Measurements from ENCODE around the gene PCED1B.

Gene PCED1B

GRCh38 chr12:47029903-47030302 lies 49.5 kb upstream of the PCED1B start:
- ChIA-PET CTCF (no interaction called here), POLR2A (no interaction called here)
- H3K9me3 ChIP-seq (ENCODE audit: control insufficient read depth, insufficient read depth, low read depth, low read length) = no peaks in the 10 kb centered on the region
- H3K4me1 ChIP-seq (ENCODE audit: control insufficient read depth, insufficient read depth, low read length) = no peaks in the 10 kb centered on the region
- H3K4me3 ChIP-seq (ENCODE audit: low read depth, low read length) = no peak overlapping the region
- no peak overlapping the region for H3K27ac ChIP-seq (ENCODE audit: extremely low read depth, low read depth, low read length)
- no peak for TF ChIP-seq ZNF707 (tag by site-specific recombination; IDR thresholded peaks at IDR 0.05)
- TF ChIP-seq SP7 (tag by site-specific recombination; IDR thresholded peaks at IDR 0.05) = no peak
- no peak for TF ChIP-seq ZNF2 (tag by site-specific recombination; IDR thresholded peaks at IDR 0.05)
- no peak for TF ChIP-seq IKZF3 (tag by site-specific recombination; IDR thresholded peaks at IDR 0.05)
- TF ChIP-seq ZNF48 (tag by site-specific recombination; IDR thresholded peaks at IDR 0.05) = no peak
- TF ChIP-seq KLF7 (tag by site-specific recombination; IDR thresholded peaks at IDR 0.05; ENCODE audit: borderline replicate concordance) = no peak
- no peak for TF ChIP-seq ZNF423 (tag by site-specific recombination; IDR thresholded peaks at IDR 0.05)
- no peak for TF ChIP-seq ZNF366 (tag by site-specific recombination; conservative IDR thresholded peaks at IDR 0.05)
- H3K36me3 ChIP-seq (ENCODE audit: control insufficient read depth in 2 of 2, insufficient read depth in 1 of 2, low read length in 2 of 2) = no peaks in the 10 kb centered on the region

DNA sequence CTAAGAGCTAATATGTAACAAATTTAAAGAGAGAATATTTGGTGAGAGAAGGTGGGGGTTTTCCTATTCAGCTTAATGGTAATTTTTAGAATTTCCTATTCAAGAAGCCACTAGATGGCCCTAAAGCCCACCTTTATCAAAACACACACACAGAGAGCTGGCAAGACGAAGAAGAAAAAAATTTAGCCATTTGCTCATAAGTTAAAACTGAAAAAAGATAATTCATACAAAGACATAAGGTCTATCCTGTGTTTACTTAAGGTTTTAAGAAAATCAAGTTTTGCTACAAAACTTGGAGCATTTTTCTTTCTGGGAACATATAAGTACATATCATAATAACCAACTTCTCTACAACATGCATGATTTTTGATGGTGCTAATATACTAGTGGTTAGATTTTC lies 46.8 kb upstream of the PCED1B start:
- CTCF ChIA-PET = interaction anchor here (0.6 to 3.7 kb wide), 44 partner anchors 9 to 1884 kb away, joined by 3 to 28 read pairs (median 4); no protein-coding TSS in a partner anchor
- no peak overlapping the region for H3K27ac ChIP-seq (ENCODE audit: extremely low read depth, low read depth, low read length)
- H3K4me1 ChIP-seq (ENCODE audit: control insufficient read depth, insufficient read depth, low read length) = no peaks in the 10 kb centered on the region
- TF ChIP-seq, protein P1, sequence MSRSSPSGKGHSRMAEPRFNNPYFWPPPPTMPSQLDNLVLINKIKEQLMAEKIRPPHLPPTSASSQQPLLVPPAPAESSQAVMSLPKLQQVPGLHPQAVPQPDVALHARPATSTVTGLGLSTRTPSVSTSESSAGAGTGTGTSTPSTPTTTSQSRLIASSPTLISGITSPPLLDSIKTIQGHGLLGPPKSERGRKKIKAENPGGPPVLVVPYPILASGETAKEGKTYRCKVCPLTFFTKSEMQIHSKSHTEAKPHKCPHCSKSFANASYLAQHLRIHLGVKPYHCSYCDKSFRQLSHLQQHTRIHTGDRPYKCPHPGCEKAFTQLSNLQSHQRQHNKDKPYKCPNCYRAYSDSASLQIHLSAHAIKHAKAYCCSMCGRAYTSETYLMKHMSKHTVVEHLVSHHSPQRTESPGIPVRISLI (tag by site-specific recombination; IDR thresholded peaks at IDR 0.05) = peak; percentile 77
- TF ChIP-seq ZSCAN16 (tag by site-specific recombination; IDR thresholded peaks at IDR 0.05) (no peak), ZNF654 (tag by site-specific recombination; IDR thresholded peaks at IDR 0.05; ENCODE audit: low read depth) (peak; percentile 83), GLIS1 (tag by site-specific recombination; IDR thresholded peaks at IDR 0.05) (no peak)
- TF ChIP-seq, protein P2, sequence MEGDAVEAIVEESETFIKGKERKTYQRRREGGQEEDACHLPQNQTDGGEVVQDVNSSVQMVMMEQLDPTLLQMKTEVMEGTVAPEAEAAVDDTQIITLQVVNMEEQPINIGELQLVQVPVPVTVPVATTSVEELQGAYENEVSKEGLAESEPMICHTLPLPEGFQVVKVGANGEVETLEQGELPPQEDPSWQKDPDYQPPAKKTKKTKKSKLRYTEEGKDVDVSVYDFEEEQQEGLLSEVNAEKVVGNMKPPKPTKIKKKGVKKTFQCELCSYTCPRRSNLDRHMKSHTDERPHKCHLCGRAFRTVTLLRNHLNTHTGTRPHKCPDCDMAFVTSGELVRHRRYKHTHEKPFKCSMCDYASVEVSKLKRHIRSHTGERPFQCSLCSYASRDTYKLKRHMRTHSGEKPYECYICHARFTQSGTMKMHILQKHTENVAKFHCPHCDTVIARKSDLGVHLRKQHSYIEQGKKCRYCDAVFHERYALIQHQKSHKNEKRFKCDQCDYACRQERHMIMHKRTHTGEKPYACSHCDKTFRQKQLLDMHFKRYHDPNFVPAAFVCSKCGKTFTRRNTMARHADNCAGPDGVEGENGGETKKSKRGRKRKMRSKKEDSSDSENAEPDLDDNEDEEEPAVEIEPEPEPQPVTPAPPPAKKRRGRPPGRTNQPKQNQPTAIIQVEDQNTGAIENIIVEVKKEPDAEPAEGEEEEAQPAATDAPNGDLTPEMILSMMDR (tag by site-specific recombination; IDR thresholded peaks at IDR 0.05) = peak; percentile 32; the same call in 1 of the 2 replicates
- no peaks in the 10 kb centered on the region for H3K36me3 ChIP-seq (ENCODE audit: control insufficient read depth in 2 of 2, insufficient read depth in 1 of 2, low read length in 2 of 2)
- POLR2A ChIA-PET = interaction anchor here (1.1 kb wide), 1 partner anchor 365 kb away, joined by 3 read pairs; no protein-coding TSS in a partner anchor
- H3K4me3 ChIP-seq (ENCODE audit: low read depth, low read length) = no peak overlapping the region
- no peaks in the 10 kb centered on the region for H3K9me3 ChIP-seq (ENCODE audit: control insufficient read depth, insufficient read depth, low read depth, low read length)

- ChIA-PET POLR2A (interaction anchor here (0.6 to 1.1 kb wide), 2 partner anchors 365 to 871 kb away, joined by 3 read pairs; no protein-coding TSS in a partner anchor), CTCF (interaction anchor here (0.6 to 3.7 kb wide), 36 partner anchors 9 to 1885 kb away, joined by 3 to 28 read pairs (median 4); no protein-coding TSS in a partner anchor)
- H3K4me1 ChIP-seq (ENCODE audit: control insufficient read depth, insufficient read depth, low read length) = no peaks in the 10 kb centered on the region
- no peaks in the 10 kb centered on the region for H3K9me3 ChIP-seq (ENCODE audit: control insufficient read depth, insufficient read depth, low read depth, low read length)
- H3K4me3 ChIP-seq (ENCODE audit: low read depth, low read length) = no peak overlapping the region
- no peak overlapping the region for H3K27ac ChIP-seq (ENCODE audit: extremely low read depth, low read depth, low read length)
- no peaks in the 10 kb centered on the region for H3K36me3 ChIP-seq (ENCODE audit: control insufficient read depth in 2 of 2, insufficient read depth in 1 of 2, low read length in 2 of 2)
- TF ChIP-seq WT1 (tag by site-specific recombination; IDR thresholded peaks at IDR 0.05) (no peak), ZNF114 (tag by site-specific recombination; IDR thresholded peaks at IDR 0.05) (no peak), OVOL3 (tag by site-specific recombination; IDR thresholded peaks at IDR 0.05) (no peak), PRDM10 (tag by site-specific recombination; IDR thresholded peaks at IDR 0.05) (no peak), ATF2 (tag by site-specific recombination; IDR thresholded peaks at IDR 0.05; ENCODE audit: low read depth) (no peak), ZNF510 (tag by site-specific recombination; IDR thresholded peaks at IDR 0.05; ENCODE audit: insufficient replicate concordance) (no peak), ZNF175 (tag by site-specific recombination; IDR thresholded peaks at IDR 0.05) (no peak)
- TF ChIP-seq, protein P3, sequence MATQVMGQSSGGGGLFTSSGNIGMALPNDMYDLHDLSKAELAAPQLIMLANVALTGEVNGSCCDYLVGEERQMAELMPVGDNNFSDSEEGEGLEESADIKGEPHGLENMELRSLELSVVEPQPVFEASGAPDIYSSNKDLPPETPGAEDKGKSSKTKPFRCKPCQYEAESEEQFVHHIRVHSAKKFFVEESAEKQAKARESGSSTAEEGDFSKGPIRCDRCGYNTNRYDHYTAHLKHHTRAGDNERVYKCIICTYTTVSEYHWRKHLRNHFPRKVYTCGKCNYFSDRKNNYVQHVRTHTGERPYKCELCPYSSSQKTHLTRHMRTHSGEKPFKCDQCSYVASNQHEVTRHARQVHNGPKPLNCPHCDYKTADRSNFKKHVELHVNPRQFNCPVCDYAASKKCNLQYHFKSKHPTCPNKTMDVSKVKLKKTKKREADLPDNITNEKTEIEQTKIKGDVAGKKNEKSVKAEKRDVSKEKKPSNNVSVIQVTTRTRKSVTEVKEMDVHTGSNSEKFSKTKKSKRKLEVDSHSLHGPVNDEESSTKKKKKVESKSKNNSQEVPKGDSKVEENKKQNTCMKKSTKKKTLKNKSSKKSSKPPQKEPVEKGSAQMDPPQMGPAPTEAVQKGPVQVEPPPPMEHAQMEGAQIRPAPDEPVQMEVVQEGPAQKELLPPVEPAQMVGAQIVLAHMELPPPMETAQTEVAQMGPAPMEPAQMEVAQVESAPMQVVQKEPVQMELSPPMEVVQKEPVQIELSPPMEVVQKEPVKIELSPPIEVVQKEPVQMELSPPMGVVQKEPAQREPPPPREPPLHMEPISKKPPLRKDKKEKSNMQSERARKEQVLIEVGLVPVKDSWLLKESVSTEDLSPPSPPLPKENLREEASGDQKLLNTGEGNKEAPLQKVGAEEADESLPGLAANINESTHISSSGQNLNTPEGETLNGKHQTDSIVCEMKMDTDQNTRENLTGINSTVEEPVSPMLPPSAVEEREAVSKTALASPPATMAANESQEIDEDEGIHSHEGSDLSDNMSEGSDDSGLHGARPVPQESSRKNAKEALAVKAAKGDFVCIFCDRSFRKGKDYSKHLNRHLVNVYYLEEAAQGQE (tag by site-specific recombination; IDR thresholded peaks at IDR 0.05) = no peak
These were observed 46.3 kb upstream of the PCED1B start for GRCh38 chr12:47033081-47033480.

All from HEK293 (cell line).